ENCODE measurements around the gene DMKN.

The DMKN gene

DNA sequence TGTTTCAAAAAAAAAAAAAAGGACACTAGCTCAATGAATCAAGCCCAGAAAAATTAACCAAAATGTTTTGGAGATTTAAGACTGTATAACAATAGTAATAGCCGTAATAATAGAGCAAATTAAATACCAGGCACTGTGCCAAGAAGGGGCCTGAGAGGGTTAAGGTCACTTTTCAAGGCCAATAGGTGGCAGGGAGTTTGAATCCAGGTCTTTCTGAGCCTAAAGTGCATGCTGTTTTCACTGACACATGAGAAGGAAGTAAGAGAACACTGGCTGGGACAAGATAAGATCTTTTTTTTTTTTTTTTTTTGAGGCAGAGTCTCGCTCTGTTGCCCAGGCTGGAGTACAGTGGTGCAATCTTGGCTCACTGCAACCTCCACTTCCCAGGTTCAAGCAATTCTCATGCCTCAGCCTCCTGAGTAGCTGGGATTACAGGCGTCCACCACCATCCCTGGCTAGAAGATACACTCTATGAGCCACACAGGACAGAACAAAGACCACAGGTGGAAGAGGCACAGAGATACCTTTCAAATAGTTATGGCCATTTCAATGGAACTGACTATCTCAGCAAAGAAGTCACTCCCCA is 57.7 kb downstream of the DMKN start:
- TF ChIP-seq, protein P1, sequence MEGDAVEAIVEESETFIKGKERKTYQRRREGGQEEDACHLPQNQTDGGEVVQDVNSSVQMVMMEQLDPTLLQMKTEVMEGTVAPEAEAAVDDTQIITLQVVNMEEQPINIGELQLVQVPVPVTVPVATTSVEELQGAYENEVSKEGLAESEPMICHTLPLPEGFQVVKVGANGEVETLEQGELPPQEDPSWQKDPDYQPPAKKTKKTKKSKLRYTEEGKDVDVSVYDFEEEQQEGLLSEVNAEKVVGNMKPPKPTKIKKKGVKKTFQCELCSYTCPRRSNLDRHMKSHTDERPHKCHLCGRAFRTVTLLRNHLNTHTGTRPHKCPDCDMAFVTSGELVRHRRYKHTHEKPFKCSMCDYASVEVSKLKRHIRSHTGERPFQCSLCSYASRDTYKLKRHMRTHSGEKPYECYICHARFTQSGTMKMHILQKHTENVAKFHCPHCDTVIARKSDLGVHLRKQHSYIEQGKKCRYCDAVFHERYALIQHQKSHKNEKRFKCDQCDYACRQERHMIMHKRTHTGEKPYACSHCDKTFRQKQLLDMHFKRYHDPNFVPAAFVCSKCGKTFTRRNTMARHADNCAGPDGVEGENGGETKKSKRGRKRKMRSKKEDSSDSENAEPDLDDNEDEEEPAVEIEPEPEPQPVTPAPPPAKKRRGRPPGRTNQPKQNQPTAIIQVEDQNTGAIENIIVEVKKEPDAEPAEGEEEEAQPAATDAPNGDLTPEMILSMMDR (IDR thresholded peaks at IDR 0.05), result no peak
- Histone ChIP-seq H3K4me1 (no peaks in the 10 kb centered on the region), H3K4me3 (no peak overlapping the region), H3K27me3 (peaks cover 0 to 3% of the 10 kb centered on the region in 2 donors), H3K27ac (no peak overlapping the region), H3K9me3 (no peaks in the 10 kb centered on the region), H3K36me3 (no peaks in the 10 kb centered on the region)
- DNase-seq, result no peak
- intact Hi-C loops (cut with DNase I; ENCODE audit: low total_unique reads), result no loop called here

DNA sequence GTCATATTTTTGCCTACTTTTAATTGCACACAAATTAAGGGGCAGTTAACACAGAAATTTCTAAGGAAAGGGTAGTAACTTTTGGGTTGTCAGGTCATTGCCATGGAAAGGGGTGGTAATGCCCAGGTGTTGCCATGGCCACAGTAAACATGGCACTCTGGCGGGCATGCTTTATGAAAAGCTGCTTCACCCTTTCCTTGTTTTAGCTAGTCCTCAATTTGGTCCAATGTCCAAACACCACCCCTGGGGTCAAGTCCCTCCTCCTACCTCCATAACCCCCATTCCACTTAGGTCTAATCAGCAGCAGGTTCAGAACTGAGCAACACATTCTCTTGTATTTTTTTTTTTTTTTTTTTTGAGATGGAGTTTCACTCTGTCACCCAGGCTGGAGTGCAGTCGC is 58.8 kb downstream of the DMKN start:
- Histone ChIP-seq H3K36me3 (no peaks in the 10 kb centered on the region), H3K27ac (no peak overlapping the region), H3K4me3 (no peak overlapping the region), H3K9me3 (no peaks in the 10 kb centered on the region), H3K4me1 (no peaks in the 10 kb centered on the region), H3K27me3 (peaks cover 0 to 11% of the 10 kb centered on the region in 2 donors)
- no peak for DNase-seq
- intact Hi-C loops (cut with DNase I; ENCODE audit: low total_unique reads), result no loop called here
- TF ChIP-seq, protein P1 (IDR thresholded peaks at IDR 0.05), result no peak

DNA sequence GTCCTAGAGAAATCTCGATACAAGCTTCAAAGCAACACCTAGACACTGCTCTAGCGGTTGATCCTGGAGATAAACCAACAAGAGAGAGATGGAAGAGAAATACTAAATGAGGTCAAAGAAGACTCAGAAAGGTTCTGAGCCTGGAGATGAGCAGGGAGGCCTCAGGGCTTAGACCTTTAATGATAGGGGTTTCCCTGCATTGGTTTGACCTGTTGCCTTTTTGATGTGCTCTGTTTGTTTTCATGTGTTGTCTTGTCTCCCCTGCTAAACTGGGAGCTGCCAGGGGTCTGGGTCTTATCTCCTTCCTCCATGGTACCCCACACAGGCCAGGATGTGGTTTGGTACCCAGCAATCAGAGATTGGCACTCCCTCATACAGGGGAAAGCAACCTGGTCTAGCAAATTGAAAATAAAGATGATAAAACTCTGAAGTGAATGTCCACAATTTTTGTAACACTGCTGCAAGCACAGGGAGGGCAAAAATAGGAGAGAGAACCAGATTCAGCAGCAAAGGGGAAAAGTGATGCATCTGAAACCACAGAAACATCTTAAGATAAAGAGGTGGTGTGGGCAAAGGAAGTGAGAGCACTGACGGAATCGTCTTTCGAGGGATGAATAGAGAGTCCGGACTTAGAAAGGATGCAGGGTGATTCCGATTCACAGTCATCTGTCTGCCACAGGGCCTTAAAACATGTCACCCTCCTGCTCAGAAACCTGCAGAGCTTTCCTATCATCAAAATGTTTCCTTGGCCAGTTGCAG is 61.9 kb downstream of the DMKN start:
- H3K9me3 ChIP-seq, result no peaks in the 10 kb centered on the region
- no peaks in the 10 kb centered on the region for H3K36me3 ChIP-seq
- TF ChIP-seq, protein P1 (IDR thresholded peaks at IDR 0.05), result no peak
- intact Hi-C loops (cut with DNase I; ENCODE audit: low total_unique reads), result no loop called here
- H3K4me3 ChIP-seq, result no peak overlapping the region
- no peak overlapping the region for H3K27ac ChIP-seq
- DNase-seq, result no peak
- no peaks in the 10 kb centered on the region for H3K4me1 ChIP-seq
- peaks cover 0 to 13% of the 10 kb centered on the region in 2 donors for H3K27me3 ChIP-seq

DNA sequence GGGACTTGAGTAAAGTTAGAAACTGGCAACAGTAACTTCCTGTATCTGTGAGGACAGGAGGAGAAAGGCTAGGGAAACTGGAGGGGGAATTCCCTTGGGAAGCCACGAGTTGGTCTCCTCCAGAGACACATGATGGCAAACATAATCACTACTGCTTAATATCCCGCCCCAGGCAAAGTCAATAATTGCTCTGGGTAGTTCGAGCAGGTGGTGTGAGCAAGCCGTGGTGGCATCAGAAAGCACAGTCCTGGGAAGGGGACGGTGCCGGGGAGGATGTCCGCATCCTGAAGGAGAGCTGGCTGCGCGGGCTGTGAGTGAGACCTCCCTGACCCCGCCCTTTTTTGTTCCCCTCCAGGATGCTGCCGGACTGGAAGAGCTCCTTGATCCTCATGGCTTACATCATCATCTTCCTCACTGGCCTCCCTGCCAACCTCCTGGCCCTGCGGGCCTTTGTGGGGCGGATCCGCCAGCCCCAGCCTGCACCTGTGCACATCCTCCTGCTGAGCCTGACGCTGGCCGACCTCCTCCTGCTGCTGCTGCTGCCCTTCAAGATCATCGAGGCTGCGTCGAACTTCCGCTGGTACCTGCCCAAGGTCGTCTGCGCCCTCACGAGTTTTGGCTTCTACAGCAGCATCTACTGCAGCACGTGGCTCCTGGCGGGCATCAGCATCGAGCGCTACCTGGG is 63.9 kb downstream of the DMKN start:
- no peak for DNase-seq

GRCh38 chr19:35447606-35448469 is 65.6 kb downstream of the DMKN start, which contains the start of gene FFAR2:
FFAR2 (plus strand) TSS chr19:35448257; CDS start chr19:35449715, 1,458 bp downstream.
- TF ChIP-seq, protein P1 (IDR thresholded peaks at IDR 0.05), result no peak
- peaks cover 0 to 19% of the 10 kb centered on the region in 2 donors for H3K27me3 ChIP-seq
- H3K27ac ChIP-seq, result no peak within 1 kb of the TSS
- H3K4me1 ChIP-seq, result no peaks in the 10 kb centered on the region
- DNase-seq, result no peak
- no peaks in the 10 kb centered on the region for H3K9me3 ChIP-seq
- intact Hi-C loops (cut with DNase I; ENCODE audit: low total_unique reads), result no loop called here
- H3K36me3 ChIP-seq, result no peaks in the 10 kb centered on the region
- H3K4me3 ChIP-seq, result no peak within 1 kb of the TSS

More for the DNA sequence above, 63.9 kb downstream of the DMKN start:
- H3K36me3 ChIP-seq, result no peaks in the 10 kb centered on the region
- H3K27me3 ChIP-seq, result peaks cover 0 to 19% of the 10 kb centered on the region in 2 donors
- intact Hi-C loops (cut with DNase I; ENCODE audit: low total_unique reads), result no loop called here
- no peaks in the 10 kb centered on the region for H3K9me3 ChIP-seq
- no peak overlapping the region for H3K27ac ChIP-seq
- no peak overlapping the region for H3K4me3 ChIP-seq
- no peaks in the 10 kb centered on the region for H3K4me1 ChIP-seq
- TF ChIP-seq, protein P1 (IDR thresholded peaks at IDR 0.05), result no peak

Measured in tibial artery (tissue), 4 donors.